HEK293 (cell line): ENCODE measurements around the gene CREG2.

Source experiments
- GFI1B ChIP-seq: fragments of 450-650 bp; formaldehyde crosslinking; IDR thresholded peaks from 2 replicates; pipeline ENCODE4 v1.5.1; 2016; ENCODE audit warnings: missing biosample characterization, missing genetic modification characterization
- IKZF3 ChIP-seq: fragments of 450-650 bp; IDR thresholded peaks from 2 replicates; pipeline ENCODE4 v1.5.0; 2018; ENCODE audit warnings: missing biosample characterization, mild to moderate bottlenecking, missing genetic modification characterization, moderate library complexity
- KLF9 ChIP-seq: fragments of 450-650 bp; formaldehyde crosslinking; IDR thresholded peaks from 2 replicates; pipeline ENCODE4 v1.5.1; 2016; ENCODE audit warnings: missing biosample characterization, missing genetic modification characterization, low read depth
- WT1 ChIP-seq: fragments of 450-650 bp; formaldehyde crosslinking; IDR thresholded peaks from 2 replicates; pipeline ENCODE4 v1.5.1; 2016; ENCODE audit warnings: missing biosample characterization, missing genetic modification characterization
- ZBTB20 ChIP-seq: fragments of 450-650 bp; formaldehyde crosslinking; IDR thresholded peaks from 2 replicates; pipeline ENCODE4 v1.5.1; 2016; ENCODE audit warnings: missing biosample characterization, missing genetic modification characterization
- ZNF184 ChIP-seq: fragments of 450-650 bp; IDR thresholded peaks from 2 replicates; pipeline ENCODE4 v1.5.1; 2018; ENCODE audit warnings: missing biosample characterization, mild to moderate bottlenecking, missing genetic modification characterization
- ZNF2 ChIP-seq: fragments of 450-650 bp; formaldehyde crosslinking; IDR thresholded peaks from 2 replicates; pipeline ENCODE4 v1.5.1; 2016; ENCODE audit warnings: missing biosample characterization, missing genetic modification characterization
- ZNF426 ChIP-seq: fragments of 450-650 bp; formaldehyde crosslinking; IDR thresholded peaks from 2 replicates; pipeline ENCODE4 v1.5.1; 2017; ENCODE audit warnings: missing biosample characterization, missing genetic modification characterization, mild to moderate bottlenecking, inconsistent platforms, moderate library complexity
- ZNF510 ChIP-seq: fragments of 450-650 bp; formaldehyde crosslinking; IDR thresholded peaks from 2 replicates; pipeline ENCODE4 v1.5.1; 2018; ENCODE audit warnings: mild to moderate bottlenecking, missing genetic modification characterization, missing biosample characterization; ENCODE audit not compliant: insufficient replicate concordance
- ZNF514 ChIP-seq: fragments of 450-650 bp; formaldehyde crosslinking; IDR thresholded peaks from 2 replicates; pipeline ENCODE4 v1.5.1; 2016; ENCODE audit warnings: missing biosample characterization, missing genetic modification characterization
- ZNF677 ChIP-seq: fragments of 450-650 bp; IDR thresholded peaks from 2 replicates; pipeline ENCODE4 v1.5.0; 2018; ENCODE audit warnings: missing biosample characterization, mild to moderate bottlenecking, missing genetic modification characterization, moderate library complexity
- TF ChIP-seq, protein P1 (sequence below): fragments of 450-650 bp; formaldehyde crosslinking; conservative IDR thresholded peaks from 2 replicates; pipeline ENCODE4 v1.5.1; 2016; ENCODE audit warnings: low read depth, missing biosample characterization, missing genetic modification characterization
- TF ChIP-seq, protein P2 (sequence below): fragments of 450-650 bp; formaldehyde crosslinking; IDR thresholded peaks from 2 replicates; pipeline ENCODE4 v1.5.1; 2016; ENCODE audit warnings: missing biosample characterization, missing genetic modification characterization
- TF ChIP-seq, protein P3 (sequence below): fragments of 450-650 bp; formaldehyde crosslinking; IDR thresholded peaks from 2 replicates; pipeline ENCODE4 v1.5.1; 2016; ENCODE audit warnings: missing biosample characterization, missing genetic modification characterization, borderline replicate concordance
- TF ChIP-seq, protein P4 (sequence below): fragments of 450-650 bp; formaldehyde crosslinking; IDR thresholded peaks from 2 replicates; pipeline ENCODE4; 2016; ENCODE audit warnings: missing biosample characterization, missing genetic modification characterization
- TF ChIP-seq, protein P5 (sequence below): fragments of 450-650 bp; formaldehyde crosslinking; IDR thresholded peaks from 2 replicates; pipeline ENCODE4 v1.5.1; 2016; ENCODE audit warnings: missing biosample characterization, missing genetic modification characterization
- TF ChIP-seq, protein P6 (sequence below): fragments of 450-650 bp; formaldehyde crosslinking; IDR thresholded peaks from 2 replicates; pipeline ENCODE4 v1.5.1; 2017; ENCODE audit warnings: missing biosample characterization, mild to moderate bottlenecking, missing genetic modification characterization, moderate library complexity
- TF ChIP-seq, protein P7 (sequence below): fragments of 450-650 bp; formaldehyde crosslinking; IDR thresholded peaks from 2 replicates; pipeline ENCODE4 v1.5.1; 2016; ENCODE audit warnings: missing biosample characterization, missing genetic modification characterization
- TF ChIP-seq, protein P8 (sequence below): fragments of 450-650 bp; formaldehyde crosslinking; IDR thresholded peaks from 2 replicates; pipeline ENCODE4 v1.5.1; 2016; ENCODE audit warnings: missing biosample characterization, missing genetic modification characterization, low read depth

The CREG2 gene

DNA sequence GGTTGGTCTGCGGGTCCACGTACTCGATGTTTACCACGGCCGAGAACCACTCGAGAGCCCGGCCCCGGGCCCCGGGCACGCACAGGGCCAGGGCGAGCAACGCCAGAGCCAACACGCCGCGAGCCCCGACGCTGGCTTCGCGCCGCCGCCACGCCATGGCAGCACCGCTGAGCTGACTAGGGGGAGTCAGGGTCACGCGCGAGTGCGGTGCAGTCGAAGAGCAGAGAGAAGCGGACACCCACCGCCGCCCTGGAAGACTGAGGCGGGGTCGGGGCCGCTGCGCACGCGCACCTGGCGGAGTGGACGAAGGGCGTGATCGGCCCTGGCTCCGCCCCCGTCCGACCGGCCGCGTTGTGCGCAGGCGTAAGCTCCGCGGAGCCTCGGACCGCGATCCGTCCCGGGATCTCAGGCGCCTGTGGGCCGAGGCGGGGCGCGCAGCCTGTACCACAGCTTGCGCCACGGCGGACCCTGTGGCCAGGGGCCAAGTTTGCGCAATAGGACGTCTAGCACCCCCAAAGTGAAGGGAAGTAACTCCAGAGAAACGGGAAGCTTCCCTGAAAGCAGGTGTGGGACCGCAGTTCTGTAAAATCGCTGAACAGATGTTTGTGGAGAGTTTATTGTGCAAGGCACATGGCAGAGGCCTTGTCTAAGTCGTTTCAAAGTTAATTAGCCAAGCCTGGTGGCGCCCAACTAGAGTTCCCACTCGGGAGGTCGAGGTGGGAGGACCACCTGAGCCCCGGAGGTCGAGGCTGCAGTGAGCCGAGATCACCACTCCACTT, 78.7 kb downstream of the CREG2 start, which contains the start of gene RNF149 (continued):
- TF ChIP-seq, protein P1, sequence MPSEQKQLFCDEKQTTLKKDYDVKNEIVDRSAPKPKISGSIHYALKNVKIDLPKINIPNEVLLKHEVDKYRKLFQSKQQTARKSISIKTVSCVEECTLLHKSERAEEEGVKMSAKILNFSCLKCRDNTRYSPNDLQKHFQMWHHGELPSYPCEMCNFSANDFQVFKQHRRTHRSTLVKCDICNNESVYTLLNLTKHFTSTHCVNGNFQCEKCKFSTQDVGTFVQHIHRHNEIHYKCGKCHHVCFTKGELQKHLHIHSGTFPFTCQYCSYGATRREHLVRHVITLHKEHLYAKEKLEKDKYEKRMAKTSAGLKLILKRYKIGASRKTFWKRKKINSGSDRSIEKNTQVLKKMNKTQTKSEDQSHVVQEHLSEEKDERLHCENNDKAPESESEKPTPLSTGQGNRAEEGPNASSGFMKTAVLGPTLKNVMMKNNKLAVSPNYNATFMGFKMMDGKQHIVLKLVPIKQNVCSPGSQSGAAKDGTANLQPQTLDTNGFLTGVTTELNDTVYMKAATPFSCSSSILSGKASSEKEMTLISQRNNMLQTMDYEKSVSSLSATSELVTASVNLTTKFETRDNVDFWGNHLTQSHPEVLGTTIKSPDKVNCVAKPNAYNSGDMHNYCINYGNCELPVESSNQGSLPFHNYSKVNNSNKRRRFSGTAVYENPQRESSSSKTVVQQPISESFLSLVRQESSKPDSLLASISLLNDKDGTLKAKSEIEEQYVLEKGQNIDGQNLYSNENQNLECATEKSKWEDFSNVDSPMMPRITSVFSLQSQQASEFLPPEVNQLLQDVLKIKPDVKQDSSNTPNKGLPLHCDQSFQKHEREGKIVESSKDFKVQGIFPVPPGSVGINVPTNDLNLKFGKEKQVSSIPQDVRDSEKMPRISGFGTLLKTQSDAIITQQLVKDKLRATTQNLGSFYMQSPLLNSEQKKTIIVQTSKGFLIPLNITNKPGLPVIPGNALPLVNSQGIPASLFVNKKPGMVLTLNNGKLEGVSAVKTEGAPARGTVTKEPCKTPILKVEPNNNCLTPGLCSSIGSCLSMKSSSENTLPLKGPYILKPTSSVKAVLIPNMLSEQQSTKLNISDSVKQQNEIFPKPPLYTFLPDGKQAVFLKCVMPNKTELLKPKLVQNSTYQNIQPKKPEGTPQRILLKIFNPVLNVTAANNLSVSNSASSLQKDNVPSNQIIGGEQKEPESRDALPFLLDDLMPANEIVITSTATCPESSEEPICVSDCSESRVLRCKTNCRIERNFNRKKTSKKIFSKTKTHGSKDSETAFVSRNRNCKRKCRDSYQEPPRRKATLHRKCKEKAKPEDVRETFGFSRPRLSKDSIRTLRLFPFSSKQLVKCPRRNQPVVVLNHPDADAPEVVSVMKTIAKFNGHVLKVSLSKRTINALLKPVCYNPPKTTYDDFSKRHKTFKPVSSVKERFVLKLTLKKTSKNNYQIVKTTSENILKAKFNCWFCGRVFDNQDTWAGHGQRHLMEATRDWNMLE (tag by site-specific recombination): no peak; the same call in 1 of the 2 replicates
- peak; percentile 95 for TF ChIP-seq ZBTB20 (tag by site-specific recombination)
- TF ChIP-seq, protein P2, sequence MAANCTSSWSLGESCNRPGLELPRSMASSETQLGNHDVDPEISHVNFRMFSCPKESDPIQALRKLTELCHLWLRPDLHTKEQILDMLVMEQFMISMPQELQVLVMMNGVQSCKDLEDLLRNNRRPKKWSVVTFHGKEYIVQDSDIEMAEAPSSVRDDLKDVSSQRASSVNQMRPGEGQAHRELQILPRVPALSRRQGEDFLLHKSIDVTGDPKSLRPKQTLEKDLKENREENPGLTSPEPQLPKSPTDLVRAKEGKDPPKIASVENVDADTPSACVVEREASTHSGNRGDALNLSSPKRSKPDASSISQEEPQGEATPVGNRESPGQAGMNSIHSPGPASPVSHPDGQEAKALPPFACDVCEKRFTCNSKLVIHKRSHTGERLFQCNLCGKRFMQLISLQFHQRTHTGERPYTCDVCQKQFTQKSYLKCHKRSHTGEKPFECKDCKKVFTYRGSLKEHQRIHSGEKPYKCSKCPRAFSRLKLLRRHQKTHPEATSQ (tag by site-specific recombination): 0 out of 2 replicates have a peak, but pooled peaks have one; percentile 32
- TF ChIP-seq, protein P3, sequence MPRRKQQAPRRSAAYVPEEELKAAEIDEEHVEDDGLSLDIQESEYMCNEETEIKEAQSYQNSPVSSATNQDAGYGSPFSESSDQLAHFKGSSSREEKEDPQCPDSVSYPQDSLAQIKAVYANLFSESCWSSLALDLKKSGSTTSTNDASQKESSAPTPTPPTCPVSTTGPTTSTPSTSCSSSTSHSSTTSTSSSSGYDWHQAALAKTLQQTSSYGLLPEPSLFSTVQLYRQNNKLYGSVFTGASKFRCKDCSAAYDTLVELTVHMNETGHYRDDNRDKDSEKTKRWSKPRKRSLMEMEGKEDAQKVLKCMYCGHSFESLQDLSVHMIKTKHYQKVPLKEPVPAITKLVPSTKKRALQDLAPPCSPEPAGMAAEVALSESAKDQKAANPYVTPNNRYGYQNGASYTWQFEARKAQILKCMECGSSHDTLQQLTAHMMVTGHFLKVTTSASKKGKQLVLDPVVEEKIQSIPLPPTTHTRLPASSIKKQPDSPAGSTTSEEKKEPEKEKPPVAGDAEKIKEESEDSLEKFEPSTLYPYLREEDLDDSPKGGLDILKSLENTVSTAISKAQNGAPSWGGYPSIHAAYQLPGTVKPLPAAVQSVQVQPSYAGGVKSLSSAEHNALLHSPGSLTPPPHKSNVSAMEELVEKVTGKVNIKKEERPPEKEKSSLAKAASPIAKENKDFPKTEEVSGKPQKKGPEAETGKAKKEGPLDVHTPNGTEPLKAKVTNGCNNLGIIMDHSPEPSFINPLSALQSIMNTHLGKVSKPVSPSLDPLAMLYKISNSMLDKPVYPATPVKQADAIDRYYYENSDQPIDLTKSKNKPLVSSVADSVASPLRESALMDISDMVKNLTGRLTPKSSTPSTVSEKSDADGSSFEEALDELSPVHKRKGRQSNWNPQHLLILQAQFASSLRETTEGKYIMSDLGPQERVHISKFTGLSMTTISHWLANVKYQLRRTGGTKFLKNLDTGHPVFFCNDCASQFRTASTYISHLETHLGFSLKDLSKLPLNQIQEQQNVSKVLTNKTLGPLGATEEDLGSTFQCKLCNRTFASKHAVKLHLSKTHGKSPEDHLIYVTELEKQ (tag by site-specific recombination): no peak
- TF ChIP-seq, protein P4, sequence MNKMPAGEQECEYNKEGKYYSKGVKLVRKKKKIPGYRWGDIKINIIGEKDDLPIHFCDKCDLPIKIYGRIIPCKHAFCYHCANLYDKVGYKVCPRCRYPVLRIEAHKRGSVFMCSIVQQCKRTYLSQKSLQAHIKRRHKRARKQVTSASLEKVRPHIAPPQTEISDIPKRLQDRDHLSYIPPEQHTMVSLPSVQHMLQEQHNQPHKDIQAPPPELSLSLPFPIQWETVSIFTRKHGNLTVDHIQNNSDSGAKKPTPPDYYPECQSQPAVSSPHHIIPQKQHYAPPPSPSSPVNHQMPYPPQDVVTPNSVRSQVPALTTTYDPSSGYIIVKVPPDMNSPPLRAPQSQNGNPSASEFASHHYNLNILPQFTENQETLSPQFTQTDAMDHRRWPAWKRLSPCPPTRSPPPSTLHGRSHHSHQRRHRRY: no peak
- TF ChIP-seq, protein P5, sequence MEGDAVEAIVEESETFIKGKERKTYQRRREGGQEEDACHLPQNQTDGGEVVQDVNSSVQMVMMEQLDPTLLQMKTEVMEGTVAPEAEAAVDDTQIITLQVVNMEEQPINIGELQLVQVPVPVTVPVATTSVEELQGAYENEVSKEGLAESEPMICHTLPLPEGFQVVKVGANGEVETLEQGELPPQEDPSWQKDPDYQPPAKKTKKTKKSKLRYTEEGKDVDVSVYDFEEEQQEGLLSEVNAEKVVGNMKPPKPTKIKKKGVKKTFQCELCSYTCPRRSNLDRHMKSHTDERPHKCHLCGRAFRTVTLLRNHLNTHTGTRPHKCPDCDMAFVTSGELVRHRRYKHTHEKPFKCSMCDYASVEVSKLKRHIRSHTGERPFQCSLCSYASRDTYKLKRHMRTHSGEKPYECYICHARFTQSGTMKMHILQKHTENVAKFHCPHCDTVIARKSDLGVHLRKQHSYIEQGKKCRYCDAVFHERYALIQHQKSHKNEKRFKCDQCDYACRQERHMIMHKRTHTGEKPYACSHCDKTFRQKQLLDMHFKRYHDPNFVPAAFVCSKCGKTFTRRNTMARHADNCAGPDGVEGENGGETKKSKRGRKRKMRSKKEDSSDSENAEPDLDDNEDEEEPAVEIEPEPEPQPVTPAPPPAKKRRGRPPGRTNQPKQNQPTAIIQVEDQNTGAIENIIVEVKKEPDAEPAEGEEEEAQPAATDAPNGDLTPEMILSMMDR (tag by site-specific recombination): 0 out of 2 replicates have a peak, but pooled peaks have one; percentile 39
- TF ChIP-seq ZNF510 (tag by site-specific recombination): no peak
- TF ChIP-seq, protein P6, sequence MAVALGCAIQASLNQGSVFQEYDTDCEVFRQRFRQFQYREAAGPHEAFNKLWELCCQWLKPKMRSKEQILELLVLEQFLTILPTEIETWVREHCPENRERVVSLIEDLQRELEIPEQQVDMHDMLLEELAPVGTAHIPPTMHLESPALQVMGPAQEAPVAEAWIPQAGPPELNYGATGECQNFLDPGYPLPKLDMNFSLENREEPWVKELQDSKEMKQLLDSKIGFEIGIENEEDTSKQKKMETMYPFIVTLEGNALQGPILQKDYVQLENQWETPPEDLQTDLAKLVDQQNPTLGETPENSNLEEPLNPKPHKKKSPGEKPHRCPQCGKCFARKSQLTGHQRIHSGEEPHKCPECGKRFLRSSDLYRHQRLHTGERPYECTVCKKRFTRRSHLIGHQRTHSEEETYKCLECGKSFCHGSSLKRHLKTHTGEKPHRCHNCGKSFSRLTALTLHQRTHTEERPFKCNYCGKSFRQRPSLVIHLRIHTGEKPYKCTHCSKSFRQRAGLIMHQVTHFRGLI (tag by site-specific recombination): peak; percentile 47; the same call in 1 of the 2 replicates
- TF ChIP-seq, protein P7, sequence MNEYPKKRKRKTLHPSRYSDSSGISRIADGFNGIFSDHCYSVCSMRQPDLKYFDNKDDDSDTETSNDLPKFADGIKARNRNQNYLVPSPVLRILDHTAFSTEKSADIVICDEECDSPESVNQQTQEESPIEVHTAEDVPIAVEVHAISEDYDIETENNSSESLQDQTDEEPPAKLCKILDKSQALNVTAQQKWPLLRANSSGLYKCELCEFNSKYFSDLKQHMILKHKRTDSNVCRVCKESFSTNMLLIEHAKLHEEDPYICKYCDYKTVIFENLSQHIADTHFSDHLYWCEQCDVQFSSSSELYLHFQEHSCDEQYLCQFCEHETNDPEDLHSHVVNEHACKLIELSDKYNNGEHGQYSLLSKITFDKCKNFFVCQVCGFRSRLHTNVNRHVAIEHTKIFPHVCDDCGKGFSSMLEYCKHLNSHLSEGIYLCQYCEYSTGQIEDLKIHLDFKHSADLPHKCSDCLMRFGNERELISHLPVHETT (tag by site-specific recombination): no peak
- no peak for TF ChIP-seq ZNF514 (tag by site-specific recombination)
- TF ChIP-seq GFI1B: no peak
- TF ChIP-seq ZNF677 (tag by site-specific recombination): no peak
- 0 out of 2 replicates have a peak, but pooled peaks have one; percentile 14 for TF ChIP-seq IKZF3 (tag by site-specific recombination)
- TF ChIP-seq KLF9 (tag by site-specific recombination): peak; percentile 60
- TF ChIP-seq, protein P8, sequence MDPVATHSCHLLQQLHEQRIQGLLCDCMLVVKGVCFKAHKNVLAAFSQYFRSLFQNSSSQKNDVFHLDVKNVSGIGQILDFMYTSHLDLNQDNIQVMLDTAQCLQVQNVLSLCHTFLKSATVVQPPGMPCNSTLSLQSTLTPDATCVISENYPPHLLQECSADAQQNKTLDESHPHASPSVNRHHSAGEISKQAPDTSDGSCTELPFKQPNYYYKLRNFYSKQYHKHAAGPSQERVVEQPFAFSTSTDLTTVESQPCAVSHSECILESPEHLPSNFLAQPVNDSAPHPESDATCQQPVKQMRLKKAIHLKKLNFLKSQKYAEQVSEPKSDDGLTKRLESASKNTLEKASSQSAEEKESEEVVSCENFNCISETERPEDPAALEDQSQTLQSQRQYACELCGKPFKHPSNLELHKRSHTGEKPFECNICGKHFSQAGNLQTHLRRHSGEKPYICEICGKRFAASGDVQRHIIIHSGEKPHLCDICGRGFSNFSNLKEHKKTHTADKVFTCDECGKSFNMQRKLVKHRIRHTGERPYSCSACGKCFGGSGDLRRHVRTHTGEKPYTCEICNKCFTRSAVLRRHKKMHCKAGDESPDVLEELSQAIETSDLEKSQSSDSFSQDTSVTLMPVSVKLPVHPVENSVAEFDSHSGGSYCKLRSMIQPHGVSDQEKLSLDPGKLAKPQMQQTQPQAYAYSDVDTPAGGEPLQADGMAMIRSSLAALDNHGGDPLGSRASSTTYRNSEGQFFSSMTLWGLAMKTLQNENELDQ (tag by site-specific recombination): no peak
- no peak for TF ChIP-seq ZNF184
- 0 out of 2 replicates have a peak, but pooled peaks have one; percentile 54 for TF ChIP-seq ZNF2 (tag by site-specific recombination)
- no peak for TF ChIP-seq ZNF426 (tag by site-specific recombination)
- no peak for TF ChIP-seq WT1 (tag by site-specific recombination)
